HEK293 (cell line): ENCODE data around the gene LRFN2.

Experiments
- CTCF ChIA-PET: fragments of 350-600 bp; formaldehyde crosslinking; extraction: SDS; loops from one replicate; lab custom pipeline; 2021; ENCODE audit warnings: antibody characterized with exemption; lab: Yijun Ruan, JAX
- POLR2A ChIA-PET: fragments of 300-600 bp; formaldehyde crosslinking; extraction: SDS; loops from one replicate; lab custom pipeline; 2020; ENCODE audit warnings: antibody characterized with exemption, inconsistent platforms; lab: Yijun Ruan, JAX
- H3K27ac ChIP-seq: fragments of 200-500 bp; sonication (Bioruptor generic); 2 replicates; pipeline ENCODE4 v1.5.1; 2014; ENCODE audit warnings: low read depth, low read length, control low read depth, inconsistent platforms; ENCODE audit errors: extremely low read depth
- H3K36me3 ChIP-seq, 2 experiments: fragments of 200-500 bp in 1 of 2; sonication (Bioruptor generic) in 1 of 2; 1 replicate in 1 of 2; 2 replicates in 1 of 2; pipeline ENCODE4 v1.5.1; 2014 to 2017; ENCODE audit warnings: inconsistent platforms in 2 of 2, low read length in 2 of 2; ENCODE audit not compliant: control insufficient read depth in 2 of 2, insufficient read depth in 1 of 2
- H3K4me1 ChIP-seq: fragments of 200-500 bp; sonication (Bioruptor generic); 2 replicates; pipeline ENCODE4 v1.5.1; 2014; ENCODE audit warnings: mild to moderate bottlenecking, low read length, inconsistent platforms; ENCODE audit not compliant: control insufficient read depth, insufficient read depth
- H3K4me3 ChIP-seq: 2 replicates; pipeline ENCODE4 v1.5.1; 2011; ENCODE audit warnings: low read depth, mild to moderate bottlenecking, control low read depth, low read length, moderate library complexity
- H3K9me3 ChIP-seq: fragments of 200-500 bp; sonication (Bioruptor generic); 2 replicates; pipeline ENCODE4 v1.5.1; 2014; ENCODE audit warnings: low read depth, low read length, inconsistent platforms; ENCODE audit not compliant: control insufficient read depth, insufficient read depth
- EGR2 ChIP-seq: fragments of 450-650 bp; formaldehyde crosslinking; IDR thresholded peaks from 2 replicates; pipeline ENCODE4 v1.5.1; 2016; ENCODE audit warnings: low read depth, missing biosample characterization, missing genetic modification characterization
- GFI1B ChIP-seq: fragments of 450-650 bp; formaldehyde crosslinking; IDR thresholded peaks from 2 replicates; pipeline ENCODE4 v1.5.1; 2016; ENCODE audit warnings: missing biosample characterization, missing genetic modification characterization
- GLIS1 ChIP-seq: fragments of 450-650 bp; formaldehyde crosslinking; IDR thresholded peaks from 2 replicates; pipeline ENCODE4 v1.5.1; 2016; ENCODE audit warnings: missing biosample characterization, missing genetic modification characterization
- KLF7 ChIP-seq: fragments of 450-650 bp; formaldehyde crosslinking; IDR thresholded peaks from 2 replicates; pipeline ENCODE4 v1.5.1; 2016; ENCODE audit warnings: missing biosample characterization, missing genetic modification characterization, borderline replicate concordance
- MEIS1 ChIP-seq: sonication (generic); formaldehyde crosslinking; IDR thresholded peaks from 2 replicates; pipeline ENCODE4 v1.8.1; 2022; ENCODE audit warnings: missing genetic modification reagents, mild to moderate bottlenecking, borderline replicate concordance
- REPIN1 ChIP-seq: fragments of 450-650 bp; formaldehyde crosslinking; IDR thresholded peaks from 2 replicates; pipeline ENCODE4 v1.5.1; 2017; ENCODE audit warnings: missing biosample characterization, missing genetic modification characterization, low read depth
- ZBTB1 ChIP-seq: fragments of 450-650 bp; formaldehyde crosslinking; IDR thresholded peaks from 2 replicates; pipeline ENCODE4 v1.5.1; 2016; ENCODE audit warnings: missing biosample characterization, missing genetic modification characterization
- ZBTB17 ChIP-seq: fragments of 450-650 bp; formaldehyde crosslinking; IDR thresholded peaks from 2 replicates; pipeline ENCODE4 v1.5.1; 2016; ENCODE audit warnings: missing biosample characterization, missing genetic modification characterization
- ZFHX2 ChIP-seq: fragments of 450-650 bp; formaldehyde crosslinking; conservative IDR thresholded peaks from 2 replicates; pipeline ENCODE4 v1.5.1; 2016; ENCODE audit warnings: missing biosample characterization, missing genetic modification characterization
- ZFP3 ChIP-seq: fragments of 450-650 bp; formaldehyde crosslinking; IDR thresholded peaks from 2 replicates; pipeline ENCODE4 v1.5.1; 2016; ENCODE audit warnings: low read depth, missing biosample characterization, missing genetic modification characterization
- ZFP37 ChIP-seq: fragments of 450-650 bp; formaldehyde crosslinking; IDR thresholded peaks from 2 replicates; pipeline ENCODE4 v1.5.1; 2016; ENCODE audit warnings: missing biosample characterization, missing genetic modification characterization
- ZNF112 ChIP-seq: fragments of 450-650 bp; formaldehyde crosslinking; IDR thresholded peaks from 2 replicates; pipeline ENCODE4 v1.5.0; 2017; ENCODE audit warnings: missing biosample characterization, missing genetic modification characterization
- ZNF169 ChIP-seq: fragments of 450-650 bp; formaldehyde crosslinking; IDR thresholded peaks from 2 replicates; pipeline ENCODE4 v1.5.1; 2016; ENCODE audit warnings: missing biosample characterization, missing genetic modification characterization
- ZNF433 ChIP-seq: fragments of 450-650 bp; formaldehyde crosslinking; IDR thresholded peaks from 2 replicates; pipeline ENCODE4 v1.5.1; 2016; ENCODE audit warnings: missing biosample characterization, missing genetic modification characterization, low read depth
- ZNF555 ChIP-seq: fragments of 450-650 bp; formaldehyde crosslinking; conservative IDR thresholded peaks from 2 replicates; pipeline ENCODE4 v1.5.1; 2017; ENCODE audit warnings: missing biosample characterization, mild to moderate bottlenecking, missing genetic modification characterization, inconsistent platforms
- ZNF624 ChIP-seq: fragments of 450-650 bp; formaldehyde crosslinking; IDR thresholded peaks from 2 replicates; pipeline ENCODE4 v1.5.1; 2017; ENCODE audit warnings: missing biosample characterization, missing genetic modification characterization
- ZNF626 ChIP-seq: fragments of 450-650 bp; sonication (Bioruptor Pico); formaldehyde crosslinking; IDR thresholded peaks from 2 replicates; pipeline ENCODE4 v1.5.1; 2018; ENCODE audit warnings: missing biosample characterization, missing genetic modification characterization, inconsistent platforms
- ZNF677 ChIP-seq: fragments of 450-650 bp; IDR thresholded peaks from 2 replicates; pipeline ENCODE4 v1.5.0; 2018; ENCODE audit warnings: missing biosample characterization, mild to moderate bottlenecking, missing genetic modification characterization, moderate library complexity
- TF ChIP-seq, protein P1 (sequence below): fragments of 450-650 bp; formaldehyde crosslinking; IDR thresholded peaks from 2 replicates; pipeline ENCODE4 v1.5.1; 2016; ENCODE audit warnings: missing biosample characterization, missing genetic modification characterization
- TF ChIP-seq, protein P2 (sequence below): fragments of 450-650 bp; formaldehyde crosslinking; IDR thresholded peaks from 2 replicates; pipeline ENCODE4 v1.5.1; 2017; ENCODE audit warnings: missing biosample characterization, missing genetic modification characterization

LRFN2 gene

DNA sequence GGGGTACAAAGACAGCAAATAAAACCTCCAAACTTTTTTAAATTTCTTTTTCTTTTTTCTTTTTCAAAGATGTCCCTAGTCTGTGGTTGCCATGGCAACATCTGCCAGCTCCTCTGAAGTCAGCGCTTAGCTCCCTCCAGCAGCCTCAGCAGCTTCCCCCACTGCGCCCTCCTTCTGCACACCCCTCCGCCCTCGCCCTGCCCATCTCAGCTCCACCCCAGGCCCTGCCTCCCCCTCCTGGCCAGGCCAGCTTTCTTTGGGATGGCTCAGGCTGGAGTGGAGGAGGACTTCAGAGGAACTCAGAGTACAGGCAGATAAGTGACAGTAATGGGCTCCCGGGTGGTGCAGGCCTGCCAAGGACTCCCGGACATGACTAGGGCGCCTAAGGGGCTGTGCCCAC, 104.6 kb downstream of the LRFN2 start (continued):
- TF ChIP-seq KLF7 (tag by site-specific recombination) (no peak), REPIN1 (tag by site-specific recombination) (no peak), ZNF433 (tag by site-specific recombination) (no peak), ZNF624 (no peak), EGR2 (peak; percentile 36; the same call in 1 of the 2 replicates)

DNA sequence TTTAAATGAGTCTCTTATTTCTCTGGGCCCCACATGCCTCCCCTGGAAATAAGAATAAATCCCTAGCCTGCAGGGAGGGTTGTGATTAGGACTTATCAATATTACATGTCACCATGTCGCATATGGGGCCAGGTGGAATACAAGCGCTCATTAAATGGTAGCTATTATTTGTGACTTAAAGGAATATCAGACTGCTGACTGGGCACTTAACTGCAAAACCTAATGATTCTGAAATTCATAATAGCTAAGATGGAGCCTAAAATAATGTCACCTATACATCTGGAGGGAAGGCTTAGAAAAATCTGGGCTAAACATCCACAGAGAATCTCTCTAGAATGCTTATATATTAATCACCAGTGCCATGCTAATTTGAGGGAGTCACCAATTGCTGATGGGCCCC, 106.5 kb downstream of the LRFN2 start:
- Histone ChIP-seq H3K27ac (no peak overlapping the region), H3K4me3 (no peak overlapping the region), H3K4me1 (peaks cover 6% of the 10 kb centered on the region)
- TF ChIP-seq ZNF626 (tag by site-specific recombination) (no peak), GFI1B (tag by site-specific recombination) (no peak), ZFP37 (no peak), ZNF112 (tag by site-specific recombination) (no peak), ZNF169 (no peak), ZBTB1 (tag by site-specific recombination) (no peak), ZNF677 (tag by site-specific recombination) (no peak), ZNF555 (no peak), GLIS1 (tag by site-specific recombination) (no peak), ZBTB17 (tag by site-specific recombination) (no peak)
- TF ChIP-seq, protein P1, sequence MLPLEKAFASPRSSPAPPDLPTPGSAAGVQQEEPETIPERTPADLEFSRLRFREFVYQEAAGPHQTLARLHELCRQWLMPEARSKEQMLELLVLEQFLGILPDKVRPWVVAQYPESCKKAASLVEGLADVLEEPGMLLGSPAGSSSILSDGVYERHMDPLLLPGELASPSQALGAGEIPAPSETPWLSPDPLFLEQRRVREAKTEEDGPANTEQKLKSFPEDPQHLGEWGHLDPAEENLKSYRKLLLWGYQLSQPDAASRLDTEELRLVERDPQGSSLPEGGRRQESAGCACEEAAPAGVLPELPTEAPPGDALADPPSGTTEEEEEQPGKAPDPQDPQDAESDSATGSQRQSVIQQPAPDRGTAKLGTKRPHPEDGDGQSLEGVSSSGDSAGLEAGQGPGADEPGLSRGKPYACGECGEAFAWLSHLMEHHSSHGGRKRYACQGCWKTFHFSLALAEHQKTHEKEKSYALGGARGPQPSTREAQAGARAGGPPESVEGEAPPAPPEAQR (tag by site-specific recombination), result no peak
- TF ChIP-seq, protein P2, sequence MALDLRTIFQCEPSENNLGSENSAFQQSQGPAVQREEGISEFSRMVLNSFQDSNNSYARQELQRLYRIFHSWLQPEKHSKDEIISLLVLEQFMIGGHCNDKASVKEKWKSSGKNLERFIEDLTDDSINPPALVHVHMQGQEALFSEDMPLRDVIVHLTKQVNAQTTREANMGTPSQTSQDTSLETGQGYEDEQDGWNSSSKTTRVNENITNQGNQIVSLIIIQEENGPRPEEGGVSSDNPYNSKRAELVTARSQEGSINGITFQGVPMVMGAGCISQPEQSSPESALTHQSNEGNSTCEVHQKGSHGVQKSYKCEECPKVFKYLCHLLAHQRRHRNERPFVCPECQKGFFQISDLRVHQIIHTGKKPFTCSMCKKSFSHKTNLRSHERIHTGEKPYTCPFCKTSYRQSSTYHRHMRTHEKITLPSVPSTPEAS (tag by site-specific recombination), result no peak
- TF ChIP-seq, all 188 proteins: peak for 0
- ChIA-PET CTCF (no interaction called here), POLR2A (no interaction called here)
- no peaks in the 10 kb centered on the region for H3K36me3 ChIP-seq
- no peaks in the 10 kb centered on the region for H3K9me3 ChIP-seq

DNA sequence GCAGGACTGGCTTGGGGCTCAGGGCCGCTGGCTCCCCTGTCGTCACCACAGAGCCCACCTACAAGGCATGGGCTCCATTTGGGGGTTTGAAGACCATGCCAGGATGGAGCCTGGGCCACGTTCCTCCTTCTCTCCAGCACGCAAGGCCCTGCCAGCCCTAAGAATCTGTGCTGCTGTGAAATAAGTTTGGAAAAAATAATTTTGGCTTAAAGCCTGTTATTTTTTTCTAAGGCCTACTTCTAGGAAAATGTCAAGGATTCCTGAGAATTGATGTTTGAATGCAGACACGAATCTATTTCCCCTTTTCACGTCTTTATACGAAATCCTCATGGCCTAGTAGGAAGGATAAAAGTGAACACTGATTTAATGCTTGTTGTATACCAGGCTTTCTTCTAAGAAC, 107.5 kb downstream of the LRFN2 start:
- ChIA-PET POLR2A (no interaction called here), CTCF (no interaction called here)
- Histone ChIP-seq H3K36me3 (no peaks in the 10 kb centered on the region), H3K9me3 (no peaks in the 10 kb centered on the region), H3K27ac (no peak overlapping the region), H3K4me3 (no peak overlapping the region), H3K4me1 (no peaks in the 10 kb centered on the region)
- TF ChIP-seq ZFP3 (tag by site-specific recombination), result no peak
- no peak for TF ChIP-seq ZFHX2 (tag by site-specific recombination)
- no peak for TF ChIP-seq MEIS1 (CRISPR knock-in tag)
